KMS-11 (cell line): ENCODE data around the gene TOMM70.
"Not testable (repeated sequence)": the region's sequence is repeated elsewhere in the genome, so short reads cannot be mapped to it uniquely, and the experiment has no call there.

Source experiments
- H2AFZ ChIP-seq: fragments of 200-600 bp; sonication (generic); 2 replicates; pipeline ENCODE4 v1.6.1; 2016; ENCODE audit warnings: antibody characterized with exemption, mixed run types, low read depth
- H3K27ac ChIP-seq: fragments of 200-600 bp; sonication (generic); 2 replicates; pipeline ENCODE4 v1.6.1; 2016; ENCODE audit warnings: mild to moderate bottlenecking, mixed run types
- H3K27me3 ChIP-seq: fragments of 200-600 bp; sonication (generic); 2 replicates; pipeline ENCODE4 v1.6.1; 2017; ENCODE audit warnings: mild to moderate bottlenecking, low read depth, mixed run types, moderate library complexity; ENCODE audit not compliant: insufficient read depth
- H3K36me3 ChIP-seq: fragments of 200-600 bp; sonication (generic); 2 replicates; pipeline ENCODE4 v1.6.1; 2017; ENCODE audit warnings: mild to moderate bottlenecking, mixed run types; ENCODE audit not compliant: insufficient read depth
- H3K4me1 ChIP-seq: fragments of 200-600 bp; sonication (generic); 2 replicates; pipeline ENCODE4 v1.6.1; 2016; ENCODE audit warnings: mild to moderate bottlenecking, low read depth, mixed run types; ENCODE audit not compliant: poor library complexity, severe bottlenecking
- H3K4me2 ChIP-seq: fragments of 200-600 bp; sonication (generic); 2 replicates; pipeline ENCODE4 v1.7.0; 2016; ENCODE audit warnings: mild to moderate bottlenecking, mixed run types
- H3K4me3 ChIP-seq: fragments of 200-600 bp; sonication (generic); IDR thresholded peaks from 2 replicates; pipeline ENCODE4 v1.6.1; 2017; ENCODE audit warnings: low read depth, low read length, mixed read lengths; ENCODE audit not compliant: insufficient read depth
- H3K79me2 ChIP-seq: fragments of 200-600 bp; sonication (generic); 2 replicates; pipeline ENCODE4 v1.6.1; 2016; ENCODE audit warnings: low read depth, mixed run types; ENCODE audit not compliant: insufficient read depth
- H3K9ac ChIP-seq: fragments of 200-600 bp; sonication (generic); 2 replicates; pipeline ENCODE4 v1.6.1; 2016; ENCODE audit warnings: mild to moderate bottlenecking, mixed run types
- H4K20me1 ChIP-seq: fragments of 200-600 bp; sonication (generic); 2 replicates; pipeline ENCODE4 v1.6.1; 2016; ENCODE audit warnings: mild to moderate bottlenecking, mixed run types; ENCODE audit not compliant: insufficient read depth
- CTCF ChIP-seq: fragments of 200-600 bp; sonication (generic); conservative IDR thresholded peaks from 2 replicates; pipeline ENCODE4 v1.6.1; 2017; ENCODE audit warnings: low read depth, mild to moderate bottlenecking, antibody characterized with exemption, low read length, moderate library complexity, mixed read lengths

TOMM70 gene

GRCh38 chr3:100329800-100330489 lies 70.9 kb downstream of the TOMM70 start:
- no peak overlapping the region for H2AFZ ChIP-seq
- no peak overlapping the region for H3K9ac ChIP-seq
- no peaks in the 10 kb centered on the region for H3K27me3 ChIP-seq
- TF ChIP-seq CTCF: no peak
- H3K27ac ChIP-seq: no peak overlapping the region
- H3K4me1 ChIP-seq: no peaks in the 10 kb centered on the region
- no peaks in the 10 kb centered on the region for H3K36me3 ChIP-seq
- H3K79me2 ChIP-seq: no peaks in the 10 kb centered on the region
- no peak overlapping the region for H3K4me2 ChIP-seq
- H3K4me3 ChIP-seq: no peak overlapping the region
- H4K20me1 ChIP-seq: no peaks in the 10 kb centered on the region

GRCh38 chr3:100327377-100327776 lies 73.5 kb downstream of the TOMM70 start:
- not testable (repeated sequence) for H3K36me3 ChIP-seq, H3K27me3 ChIP-seq, H3K79me2 ChIP-seq, H3K4me1 ChIP-seq, H3K9ac ChIP-seq, H2AFZ ChIP-seq, H3K27ac ChIP-seq, H3K4me2 ChIP-seq, H4K20me1 ChIP-seq, H3K4me3 ChIP-seq

GRCh38 chr3:100325827-100326226 lies 75.1 kb downstream of the TOMM70 start:
- H3K27me3 ChIP-seq: no peaks in the 10 kb centered on the region
- no peak overlapping the region for H2AFZ ChIP-seq
- H3K9ac ChIP-seq: no peak overlapping the region
- no peak overlapping the region for H3K4me2 ChIP-seq
- no peaks in the 10 kb centered on the region for H3K4me1 ChIP-seq
- H3K79me2 ChIP-seq: no peaks in the 10 kb centered on the region
- no peaks in the 10 kb centered on the region for H3K36me3 ChIP-seq
- no peak for TF ChIP-seq CTCF
- H3K4me3 ChIP-seq: no peak overlapping the region
- H4K20me1 ChIP-seq: no peaks in the 10 kb centered on the region
- no peak overlapping the region for H3K27ac ChIP-seq

- H3K36me3 ChIP-seq: no peaks in the 10 kb centered on the region
- no peak for TF ChIP-seq CTCF
- no peak overlapping the region for H3K4me3 ChIP-seq
- H3K79me2 ChIP-seq: no peaks in the 10 kb centered on the region
- no peak overlapping the region for H3K9ac ChIP-seq
- H4K20me1 ChIP-seq: no peaks in the 10 kb centered on the region
- H2AFZ ChIP-seq: no peak overlapping the region
- H3K27me3 ChIP-seq: no peaks in the 10 kb centered on the region
- H3K4me1 ChIP-seq: no peaks in the 10 kb centered on the region
- H3K27ac ChIP-seq: no peak overlapping the region
- no peak overlapping the region for H3K4me2 ChIP-seq
Observed at GRCh38 chr3:100324044-100324443, 76.8 kb downstream of the TOMM70 start.

- H3K4me2 ChIP-seq: no peak overlapping the region
Observed at GRCh38 chr3:100319951-100320350, 80.9 kb downstream of the TOMM70 start.

More at GRCh38 chr3:100319951-100320350, 80.9 kb downstream of the TOMM70 start:
- Histone ChIP-seq H3K36me3 (no peaks in the 10 kb centered on the region), H3K4me1 (no peaks in the 10 kb centered on the region), H3K27ac (no peak overlapping the region), H3K79me2 (no peaks in the 10 kb centered on the region), H3K9ac (no peak overlapping the region), H3K4me3 (no peak overlapping the region), H3K27me3 (no peaks in the 10 kb centered on the region), H2AFZ (no peak overlapping the region), H4K20me1 (no peaks in the 10 kb centered on the region)
- no peak for TF ChIP-seq CTCF
